GM15510 (cell line): ENCODE data around the gene FERMT2.

Experiments
- POLR2A ChIP-seq: IDR thresholded peaks from 3 replicates; pipeline ENCODE4 v1.6.1; 2011; ENCODE audit warnings: borderline replicate concordance; ENCODE audit not compliant: insufficient read length; ENCODE audit errors: extremely low read depth

FERMT2 gene

DNA sequence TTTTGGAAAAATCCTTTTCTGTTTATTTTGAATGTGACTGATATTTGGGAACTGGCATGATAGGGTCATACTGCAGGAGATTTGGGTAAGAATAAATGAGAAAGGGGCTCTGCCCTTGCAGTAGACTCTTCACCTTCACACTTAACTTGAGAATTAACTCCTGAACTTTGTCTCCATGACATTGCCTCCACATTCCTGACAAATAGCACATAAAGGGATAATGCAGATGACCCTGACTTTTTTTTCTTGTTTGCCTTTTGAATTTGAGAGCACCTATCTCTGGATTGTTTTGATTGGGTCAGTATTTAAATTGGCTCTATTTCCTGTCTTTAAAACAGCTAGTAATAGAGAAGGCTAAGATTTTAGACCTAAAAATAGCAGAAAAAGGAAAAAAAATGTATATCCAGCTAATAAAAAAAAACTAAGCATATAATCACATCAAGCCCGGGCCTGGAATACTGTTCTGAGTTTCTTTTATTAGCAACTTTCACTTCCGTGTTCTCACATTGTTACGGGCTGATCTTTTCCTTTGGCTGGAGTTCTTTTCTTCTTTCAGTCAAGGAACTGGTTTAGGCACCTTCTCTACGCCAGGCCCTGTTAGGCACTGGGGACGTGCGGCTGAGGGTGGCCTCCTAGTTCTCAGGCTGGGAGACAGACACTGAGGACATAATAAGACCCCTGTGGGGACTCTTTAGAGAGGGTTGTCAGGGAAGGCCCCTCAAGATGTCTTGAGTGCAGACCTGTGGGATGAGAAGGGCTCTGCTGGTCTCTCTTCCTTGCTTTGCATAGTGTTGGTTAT is 106.4 kb downstream of the FERMT2 start:
- no peak for TF ChIP-seq POLR2A

DNA sequence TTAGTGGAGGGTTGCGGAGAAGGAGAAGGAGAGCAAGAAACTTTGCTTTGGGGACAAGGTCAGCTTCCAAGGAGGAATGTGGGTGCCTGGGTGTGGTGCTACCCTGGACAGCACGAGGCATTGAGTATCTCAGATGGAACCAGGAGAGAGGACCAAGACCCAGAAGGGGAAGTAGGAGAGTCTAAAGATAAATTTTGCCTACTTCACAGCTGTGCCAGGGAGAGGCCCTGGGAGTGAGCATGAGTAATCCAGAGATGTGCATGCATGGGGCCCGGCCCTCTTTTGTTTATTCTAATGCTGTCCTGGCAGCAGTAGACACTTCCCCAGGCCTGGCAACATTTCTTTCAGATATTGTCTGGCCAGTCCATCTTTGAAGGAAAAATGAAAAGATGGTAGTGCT is 110.0 kb downstream of the FERMT2 start:
- no peak for TF ChIP-seq POLR2A

DNA sequence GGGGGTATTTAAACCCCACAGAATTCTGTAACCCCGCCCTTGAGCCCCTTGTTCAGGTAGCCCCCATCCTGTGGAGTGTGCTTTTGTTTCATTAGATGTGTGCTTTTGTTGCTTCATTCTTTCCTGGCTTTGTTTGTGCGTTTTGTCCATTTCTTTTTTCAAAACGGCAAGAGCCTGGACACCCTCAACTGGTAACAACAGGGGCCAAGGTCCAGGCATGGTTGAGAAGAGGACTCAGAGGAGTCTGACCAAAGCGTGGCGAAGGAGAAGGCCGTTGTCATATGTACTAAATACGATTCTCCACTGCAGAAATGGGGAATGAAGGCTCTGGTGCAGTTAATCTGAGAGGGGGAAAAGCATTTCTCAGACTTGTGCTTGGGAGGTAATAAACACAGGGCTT is 113.4 kb downstream of the FERMT2 start:
- no peak for TF ChIP-seq POLR2A

DNA sequence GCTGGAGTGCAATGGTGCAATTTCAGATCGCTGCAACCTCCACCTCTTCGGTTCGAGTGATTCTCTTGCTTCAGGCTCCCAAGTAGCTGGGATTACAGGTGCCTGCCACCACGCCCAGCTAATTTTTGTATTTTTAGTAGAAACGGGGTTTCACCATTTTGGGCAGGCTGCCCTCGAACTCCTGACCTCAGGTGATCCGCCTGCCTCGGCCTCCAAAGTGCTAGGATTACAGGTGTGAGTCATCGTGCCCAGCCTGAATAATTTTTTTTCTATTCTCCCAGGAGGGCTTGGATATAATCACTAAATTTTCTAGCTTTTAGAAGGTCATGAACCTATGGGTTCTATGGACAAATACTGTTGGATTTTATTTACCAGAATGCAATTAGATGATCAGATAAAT is 114.8 kb downstream of the FERMT2 start:
- TF ChIP-seq POLR2A: no peak

DNA sequence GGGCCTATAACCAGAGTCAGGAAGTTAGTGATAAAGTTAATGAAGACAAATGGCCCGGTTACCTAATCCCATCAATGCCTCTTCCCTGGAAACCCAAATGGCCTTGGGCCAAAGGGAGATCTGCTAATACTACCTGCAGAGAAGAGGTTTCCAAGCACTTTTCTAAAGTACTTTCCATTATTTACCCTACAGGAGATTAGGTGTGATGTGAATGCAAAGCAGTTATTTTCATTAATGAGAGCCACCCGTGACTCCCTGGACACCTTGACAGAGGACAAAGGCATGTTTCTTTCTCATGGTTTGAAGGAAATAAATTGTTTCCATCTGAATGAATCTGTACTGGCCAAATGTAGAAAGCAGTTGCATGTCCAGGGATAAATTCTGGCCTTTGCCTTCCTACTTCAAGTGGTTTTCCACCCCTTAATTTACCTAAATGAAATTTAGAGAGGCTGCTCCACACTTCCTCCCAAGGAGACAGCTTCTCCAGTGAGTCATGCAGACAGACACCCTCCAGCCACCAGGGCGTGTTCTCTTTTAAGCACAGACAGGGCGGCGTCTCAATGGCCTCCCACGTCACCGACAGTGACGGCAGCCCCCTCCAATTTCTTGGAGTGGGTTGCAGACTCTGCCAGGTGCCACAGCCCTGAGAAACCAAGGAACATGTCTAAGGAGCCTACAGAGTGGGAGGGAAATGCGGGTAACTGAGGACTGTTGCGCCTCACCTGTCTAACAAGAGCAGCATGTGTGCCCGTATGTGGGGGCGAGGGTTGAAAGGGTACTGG is 115.5 kb downstream of the FERMT2 start:
- no peak for TF ChIP-seq POLR2A

DNA sequence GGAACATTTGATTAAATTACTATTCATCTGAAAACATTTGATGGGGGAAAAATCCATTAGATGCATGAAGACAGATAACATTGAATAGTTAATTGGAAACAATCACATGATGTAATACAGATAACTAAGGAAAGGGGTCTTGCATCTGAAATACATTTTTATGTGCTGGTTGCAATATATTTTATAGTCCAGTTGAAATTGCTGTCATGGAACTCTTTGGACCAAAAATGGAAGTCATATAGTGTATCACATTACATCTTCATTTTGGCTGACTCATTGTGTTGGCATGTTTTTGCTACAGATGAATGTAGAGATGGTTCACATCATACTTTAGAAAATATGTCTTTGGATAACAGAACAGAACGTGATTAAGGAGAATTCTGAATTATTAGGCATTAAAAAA is 116.4 kb downstream of the FERMT2 start:
- no peak for TF ChIP-seq POLR2A

DNA sequence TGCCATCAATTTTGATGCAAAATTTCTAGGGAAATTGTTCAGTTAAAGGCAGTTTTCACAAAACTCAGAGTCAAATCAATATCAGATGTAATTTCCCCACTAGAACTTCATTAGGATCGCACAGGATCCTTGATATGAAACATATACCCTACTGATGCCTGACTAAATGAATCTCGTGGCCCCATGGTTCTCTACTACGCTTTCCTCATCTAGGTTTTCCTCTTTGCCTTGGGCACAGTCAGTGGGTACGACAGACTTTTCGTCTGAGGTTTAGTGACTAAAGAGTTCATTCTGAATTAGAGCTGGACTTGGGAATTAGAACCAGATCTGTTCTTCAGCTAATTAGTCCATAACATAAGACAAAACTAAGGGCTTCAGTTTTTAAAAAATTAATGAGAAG is 117.0 kb downstream of the FERMT2 start:
- TF ChIP-seq POLR2A: no peak

DNA sequence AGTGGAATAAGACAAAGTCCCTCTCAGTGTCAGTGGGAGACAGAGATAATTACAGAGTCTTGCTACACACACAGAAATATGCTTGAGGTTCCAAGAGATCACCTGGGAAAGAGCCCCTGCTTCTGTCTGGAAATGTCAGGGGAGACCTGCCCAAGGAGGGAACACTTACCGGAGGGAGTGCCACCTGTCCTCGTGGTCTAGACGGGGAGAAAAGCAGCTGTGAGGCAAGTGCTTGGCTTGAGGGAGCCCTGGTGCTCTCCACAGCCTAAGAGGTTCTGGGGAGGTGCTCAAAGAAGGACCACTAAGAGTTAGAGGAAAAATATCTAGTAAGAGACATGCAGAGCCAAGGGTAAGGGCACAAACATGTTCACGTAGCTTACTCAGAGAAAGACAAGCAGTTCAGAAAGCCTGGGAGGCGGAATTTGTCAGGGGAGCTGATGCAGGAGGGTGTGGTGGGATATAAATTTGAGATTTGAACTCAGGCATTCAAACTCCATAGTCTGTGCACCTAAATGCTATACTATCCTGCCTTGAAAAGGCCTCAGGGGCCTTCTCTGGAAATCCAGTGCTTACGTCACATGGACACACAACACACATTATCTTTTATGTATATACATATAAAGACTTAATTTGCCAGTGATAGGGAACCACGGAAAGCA is 121.2 kb downstream of the FERMT2 start:
- TF ChIP-seq POLR2A: no peak

DNA sequence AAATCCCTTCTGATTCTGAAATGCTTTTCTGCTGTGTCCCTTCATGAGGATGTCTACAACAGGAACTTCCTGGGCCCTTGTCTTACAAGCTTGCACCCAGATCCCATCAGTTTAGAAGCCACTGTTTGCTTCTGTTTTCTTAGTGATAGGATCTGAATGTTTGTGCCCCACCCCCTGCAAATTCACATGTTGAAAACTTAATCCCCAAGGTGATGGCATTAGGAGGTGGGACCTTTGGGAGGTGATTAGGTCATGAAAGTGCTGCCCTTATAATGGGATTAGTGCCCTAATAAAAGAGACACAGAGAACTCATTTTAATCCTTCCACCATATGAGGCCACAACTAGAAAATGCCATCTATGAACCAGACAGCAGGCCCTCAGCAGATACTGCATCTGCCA is 123.4 kb downstream of the FERMT2 start:
- no peak for TF ChIP-seq POLR2A

DNA sequence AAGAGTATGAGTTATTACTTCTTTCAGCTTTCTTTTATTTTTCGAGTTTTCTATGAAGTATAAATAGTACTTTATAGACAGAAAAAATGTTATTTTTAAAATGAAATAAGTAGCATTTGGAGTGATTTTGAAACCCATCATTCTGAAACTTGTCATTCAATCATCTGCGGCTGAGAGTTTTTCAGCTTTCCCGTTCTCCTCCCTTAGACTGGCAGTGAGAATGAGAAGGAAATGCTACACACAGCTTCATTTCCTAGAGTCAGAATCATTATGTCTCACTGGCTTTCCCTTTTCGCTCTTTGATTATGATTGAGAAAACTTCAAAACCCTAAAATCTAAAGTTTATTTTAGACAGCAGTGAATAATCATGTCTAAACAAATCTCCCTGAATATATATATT is 125.8 kb downstream of the FERMT2 start:
- no peak for TF ChIP-seq POLR2A

DNA sequence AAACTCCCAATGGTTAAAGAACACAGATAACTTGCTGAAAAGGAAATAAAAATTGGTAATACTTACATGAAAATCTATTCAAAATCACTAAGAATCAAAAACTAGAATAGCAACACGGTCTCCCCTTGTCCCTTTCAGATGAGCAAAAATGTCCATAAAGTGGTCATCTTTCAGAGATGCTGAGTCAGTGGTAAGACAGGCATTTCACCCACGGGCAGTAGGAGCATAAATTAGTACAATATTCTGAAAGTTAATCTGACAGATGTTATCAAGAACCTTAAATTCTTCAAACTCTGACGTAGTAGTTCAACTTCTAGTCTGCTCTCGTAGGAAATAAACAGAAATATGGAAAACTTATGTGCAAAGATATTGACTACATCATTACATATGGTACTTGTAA is 126.4 kb downstream of the FERMT2 start:
- TF ChIP-seq POLR2A: no peak

DNA sequence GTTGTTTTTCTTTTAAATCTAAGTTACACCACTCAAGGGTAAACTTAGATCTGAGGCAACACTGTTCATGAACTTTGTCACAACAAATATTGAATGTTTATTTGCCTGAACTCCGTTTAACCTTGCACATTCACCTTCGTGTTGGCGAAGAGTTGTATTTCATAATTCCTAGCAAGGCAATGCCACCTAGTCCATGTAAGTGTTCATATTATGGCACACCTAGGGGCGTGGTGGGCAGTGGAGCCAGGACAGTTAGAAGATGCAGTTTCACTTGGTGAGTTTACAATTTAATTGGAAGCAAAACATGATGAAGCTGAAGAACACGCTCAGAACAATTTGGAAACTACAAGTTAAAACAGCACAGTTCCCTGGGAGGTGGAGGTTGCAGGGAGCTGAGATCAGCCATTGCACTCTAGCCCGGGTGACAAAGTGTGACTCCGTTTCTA is 129.0 kb downstream of the FERMT2 start:
- no peak for TF ChIP-seq POLR2A

DNA sequence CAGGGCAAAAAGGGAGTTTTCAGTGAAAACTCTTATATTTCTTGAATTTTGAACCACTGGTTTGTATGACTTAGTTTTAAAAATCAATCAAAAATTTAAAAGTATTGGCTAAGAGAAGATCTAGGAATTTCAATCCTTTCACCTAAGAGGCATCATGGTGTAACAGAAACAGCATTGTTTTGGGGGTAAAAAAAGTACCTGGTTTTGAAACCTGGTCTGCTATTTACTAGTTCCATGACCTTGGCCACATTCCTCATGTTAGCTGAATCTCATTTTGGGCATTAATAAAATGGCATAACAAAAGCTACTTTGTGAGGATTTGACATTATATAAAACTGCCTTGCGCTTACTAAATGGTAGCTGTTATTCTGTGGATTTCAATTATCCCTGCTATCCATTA is 142.7 kb downstream of the FERMT2 start:
- no peak for TF ChIP-seq POLR2A
